ENCODE results near the gene SAMD3.

- TF ChIP-seq CTCF (IDR thresholded peaks at IDR 0.05; ENCODE audit: extremely low read depth in 1 of 2, insufficient read depth in 1 of 2, low read depth in 1 of 2, low read length in 2 of 2) (no peak), JUN (IDR thresholded peaks at IDR 0.05; ENCODE audit: borderline replicate concordance, insufficient read depth, insufficient read length, low read depth) (no peak), EZH2 (IDR thresholded peaks at IDR 0.05; ENCODE audit: borderline replicate concordance, low read depth, low read length, severe bottlenecking) (no peak), POLR2AphosphoS5 (IDR thresholded peaks at IDR 0.05; ENCODE audit: insufficient read depth, low read depth, low read length) (no peak), POLR2A (IDR thresholded peaks at IDR 0.05; ENCODE audit: low read depth, low read length) (no peak), FOS (IDR thresholded peaks at IDR 0.05; ENCODE audit: borderline replicate concordance, insufficient read depth, low read length) (no peak), MYC (IDR thresholded peaks at IDR 0.05; ENCODE audit: low read depth, low read length) (no peak)
Observed at GRCh38 chr6:130183271-130184222, 39.2 kb downstream of the SAMD3 start.

Data from endothelial cell of umbilical vein (primary cell).